DND-41 (cell line): Measurements from ENCODE around the gene NCAM2.

ENCODE experiments used
- ATAC-seq: fragments of 200-7000 bp; cut with Tn5 transposase; 3 replicates; pipeline ENCODE4 v1.9.1; 2021; ENCODE audit warnings: low read depth; ENCODE audit not compliant: insufficient read depth
- DNase-seq: peaks from one replicate; pipeline ENCODE4 v3.0.0-alpha.2; 2020
- H2AFZ ChIP-seq: 2 replicates; pipeline ENCODE4 v1.6.0; 2012; ENCODE audit warnings: low read depth, low read length
- H3K27ac ChIP-seq: 2 replicates; pipeline ENCODE4 v1.5.1; 2012; ENCODE audit warnings: low read length, inconsistent platforms
- H3K27me3 ChIP-seq: fragments of 200-600 bp; sonication (generic); 2 replicates; pipeline ENCODE4 v1.6.0; 2012; ENCODE audit warnings: low read length, mild to moderate bottlenecking, inconsistent platforms; ENCODE audit not compliant: insufficient read depth, poor library complexity
- H3K36me3 ChIP-seq: 2 replicates; pipeline ENCODE4 v1.5.1; 2012; ENCODE audit warnings: low read length, inconsistent platforms; ENCODE audit not compliant: insufficient read depth
- H3K4me1 ChIP-seq: 2 replicates; pipeline ENCODE4 v1.5.1; 2012; ENCODE audit warnings: mild to moderate bottlenecking, low read length; ENCODE audit not compliant: insufficient read depth
- H3K4me2 ChIP-seq: 2 replicates; pipeline ENCODE4 v1.6.0; 2012; ENCODE audit warnings: mild to moderate bottlenecking, moderate library complexity, low read length, inconsistent platforms; ENCODE audit not compliant: insufficient read depth
- H3K4me3 ChIP-seq, 2 experiments: fragments of 200-600 bp in 1 of 2; shearing (Covaris generic) in 1 of 2; 2 replicates each; pipeline ENCODE4 v1.5.1; 2012 to 2016; ENCODE audit warnings: inconsistent platforms in 2 of 2, low read length in 2 of 2, mild to moderate bottlenecking in 2 of 2, low read depth in 1 of 2, moderate library complexity in 1 of 2
- H3K79me2 ChIP-seq: 2 replicates; pipeline ENCODE4 v1.6.0; 2012; ENCODE audit warnings: low read length, inconsistent platforms; ENCODE audit not compliant: insufficient read depth
- H3K9ac ChIP-seq: 2 replicates; pipeline ENCODE4 v1.6.0; 2012; ENCODE audit warnings: low read depth, mild to moderate bottlenecking, inconsistent platforms, low read length, moderate library complexity
- H3K9me3 ChIP-seq: 2 replicates; pipeline ENCODE4 v1.5.1; 2012; ENCODE audit warnings: low read length, moderate library complexity, mild to moderate bottlenecking, inconsistent platforms; ENCODE audit not compliant: insufficient read depth, severe bottlenecking
- H4K20me1 ChIP-seq: 2 replicates; pipeline ENCODE4 v1.6.0; 2012; ENCODE audit warnings: low read length; ENCODE audit not compliant: insufficient read depth
- EZH2 ChIP-seq: IDR thresholded peaks from 3 replicates; pipeline ENCODE4 v1.6.1; 2012; ENCODE audit warnings: borderline replicate concordance, low read depth, mild to moderate bottlenecking, moderate library complexity, low read length, inconsistent platforms; ENCODE audit not compliant: severe bottlenecking
- TF ChIP-seq, protein P1 (sequence below): IDR thresholded peaks from 2 replicates; pipeline ENCODE4 v1.5.1; 2012; ENCODE audit warnings: borderline replicate concordance, low read length, moderate library complexity, mild to moderate bottlenecking; ENCODE audit not compliant: poor library complexity, severe bottlenecking; ENCODE audit errors: extremely low read depth

Gene NCAM2

DNA sequence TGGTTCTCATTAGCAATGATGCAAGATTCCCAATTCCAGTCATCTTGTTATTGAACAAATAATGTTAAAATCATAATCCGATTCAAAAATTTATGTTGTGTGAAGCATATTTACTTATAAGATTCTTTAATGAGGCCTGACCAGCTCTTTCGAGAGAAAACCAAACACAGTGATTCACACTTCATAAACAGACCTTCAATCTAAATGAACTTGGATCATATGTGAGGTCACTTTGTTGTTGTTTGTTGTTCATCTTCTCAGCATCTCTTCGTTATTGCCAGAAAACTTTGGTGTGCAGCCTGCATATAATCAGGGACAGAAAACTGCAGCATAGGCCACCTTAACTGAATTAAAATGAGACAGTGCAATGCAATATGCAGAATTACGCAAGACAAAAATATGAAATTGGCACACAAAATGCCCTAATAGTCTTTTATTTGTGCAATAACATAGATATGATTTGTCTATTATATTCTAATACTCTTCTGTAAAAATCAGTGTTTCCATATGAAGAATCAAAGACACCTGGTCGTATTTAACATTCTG lies 30.1 kb downstream of the NCAM2 start:
- Histone ChIP-seq H2AFZ (no peak overlapping the region), H3K36me3 (no peaks in the 10 kb centered on the region), H3K9me3 (no peaks in the 10 kb centered on the region), H3K4me2 (no peak overlapping the region), H3K4me3 (no peak overlapping the region), H3K79me2 (no peaks in the 10 kb centered on the region), H3K4me1 (no peaks in the 10 kb centered on the region), H3K9ac (no peak overlapping the region), H4K20me1 (no peaks in the 10 kb centered on the region), H3K27me3 (no peaks in the 10 kb centered on the region), H3K27ac (no peak overlapping the region)
- no peak for DNase-seq
- no peak for TF ChIP-seq EZH2
- TF ChIP-seq, protein P1, sequence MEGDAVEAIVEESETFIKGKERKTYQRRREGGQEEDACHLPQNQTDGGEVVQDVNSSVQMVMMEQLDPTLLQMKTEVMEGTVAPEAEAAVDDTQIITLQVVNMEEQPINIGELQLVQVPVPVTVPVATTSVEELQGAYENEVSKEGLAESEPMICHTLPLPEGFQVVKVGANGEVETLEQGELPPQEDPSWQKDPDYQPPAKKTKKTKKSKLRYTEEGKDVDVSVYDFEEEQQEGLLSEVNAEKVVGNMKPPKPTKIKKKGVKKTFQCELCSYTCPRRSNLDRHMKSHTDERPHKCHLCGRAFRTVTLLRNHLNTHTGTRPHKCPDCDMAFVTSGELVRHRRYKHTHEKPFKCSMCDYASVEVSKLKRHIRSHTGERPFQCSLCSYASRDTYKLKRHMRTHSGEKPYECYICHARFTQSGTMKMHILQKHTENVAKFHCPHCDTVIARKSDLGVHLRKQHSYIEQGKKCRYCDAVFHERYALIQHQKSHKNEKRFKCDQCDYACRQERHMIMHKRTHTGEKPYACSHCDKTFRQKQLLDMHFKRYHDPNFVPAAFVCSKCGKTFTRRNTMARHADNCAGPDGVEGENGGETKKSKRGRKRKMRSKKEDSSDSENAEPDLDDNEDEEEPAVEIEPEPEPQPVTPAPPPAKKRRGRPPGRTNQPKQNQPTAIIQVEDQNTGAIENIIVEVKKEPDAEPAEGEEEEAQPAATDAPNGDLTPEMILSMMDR, result no peak
- no peak for ATAC-seq

DNA sequence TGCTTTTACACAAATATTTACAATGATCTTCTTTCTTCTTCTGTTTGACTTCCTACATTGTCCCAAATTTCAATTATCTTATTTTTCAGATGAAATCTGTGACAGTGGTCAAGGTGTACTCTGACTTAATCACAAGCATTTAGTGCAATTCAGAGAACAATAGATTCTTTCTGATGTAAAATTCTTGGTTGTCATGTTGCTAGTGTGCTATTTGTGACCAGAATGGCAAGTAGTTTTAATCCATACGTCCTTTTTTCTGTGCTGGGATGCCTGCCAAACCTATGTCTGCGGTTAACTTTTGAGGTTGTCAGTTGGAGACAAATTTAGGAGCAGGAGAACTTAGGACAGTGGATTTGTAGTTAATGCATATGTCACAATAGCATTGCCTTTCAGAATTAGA lies 31.0 kb downstream of the NCAM2 start:
- no peaks in the 10 kb centered on the region for H3K36me3 ChIP-seq
- H3K27me3 ChIP-seq, result no peaks in the 10 kb centered on the region
- no peaks in the 10 kb centered on the region for H3K9me3 ChIP-seq
- H3K4me2 ChIP-seq, result no peak overlapping the region
- no peaks in the 10 kb centered on the region for H3K79me2 ChIP-seq
- DNase-seq (peak; percentile 33), ATAC-seq (peak; percentile 47; the same call in 1 of the 3 replicates)
- H3K4me1 ChIP-seq, result no peaks in the 10 kb centered on the region
- TF ChIP-seq, protein P1, result no peak
- TF ChIP-seq EZH2, result no peak
- H3K4me3 ChIP-seq, result no peak overlapping the region
- no peak overlapping the region for H3K27ac ChIP-seq
- H2AFZ ChIP-seq, result no peak overlapping the region; the same call in 1 of the 2 replicates
- H3K9ac ChIP-seq, result no peak overlapping the region
- H4K20me1 ChIP-seq, result no peaks in the 10 kb centered on the region

DNA sequence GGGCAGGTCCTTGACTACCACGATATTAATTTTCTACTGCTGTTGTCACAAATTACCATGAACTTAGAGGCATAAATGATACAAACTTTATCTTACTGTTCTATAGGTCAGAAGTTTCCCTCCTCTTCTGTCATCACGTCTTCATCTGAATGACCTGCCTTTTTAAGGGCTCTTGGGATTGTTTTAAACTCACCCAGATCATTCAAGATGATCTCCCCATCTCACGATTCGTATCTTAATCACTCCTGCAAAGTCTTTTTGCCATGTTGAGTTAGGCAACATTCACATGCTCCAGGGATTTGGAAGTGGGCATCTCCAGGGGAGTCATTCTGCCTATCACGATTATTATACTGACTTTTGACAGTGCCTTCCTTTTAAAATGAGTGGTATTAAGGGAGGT lies 32.1 kb downstream of the NCAM2 start:
- Histone ChIP-seq H3K36me3 (no peaks in the 10 kb centered on the region), H3K27ac (no peak overlapping the region), H3K4me2 (no peak overlapping the region), H3K4me1 (no peaks in the 10 kb centered on the region), H4K20me1 (no peaks in the 10 kb centered on the region), H3K9me3 (no peaks in the 10 kb centered on the region), H2AFZ (no peak overlapping the region), H3K79me2 (no peaks in the 10 kb centered on the region), H3K4me3 (no peak overlapping the region), H3K9ac (no peak overlapping the region), H3K27me3 (no peaks in the 10 kb centered on the region)
- ATAC-seq, result no peak
- TF ChIP-seq, protein P1, result no peak
- no peak for TF ChIP-seq EZH2
- no peak for DNase-seq
